GM10248 (cell line): ENCODE measurements around the gene MCHR1.
"Not testable (repeated sequence)": the region's sequence is repeated elsewhere in the genome, so short reads cannot be mapped to it uniquely, and the experiment has no call there.

Experiments used
- CTCF ChIA-PET: fragments of 300-600 bp; sonication (Branson Sonifier 250); formaldehyde crosslinking; extraction: SDS; loops from one replicate; lab custom pipeline; 2021; ENCODE audit warnings: antibody characterized with exemption; lab: Yijun Ruan, JAX
- POLR2A ChIA-PET: fragments of 350-650 bp; sonication (Branson Sonifier 250); formaldehyde crosslinking; extraction: SDS; loops from one replicate; lab custom pipeline; 2020; ENCODE audit warnings: antibody characterized with exemption; lab: Yijun Ruan, JAX
- DNase-seq: peaks from one replicate; pipeline ENCODE4 v3.0.0; 2012; ENCODE audit errors: extremely low spot score
- TF ChIP-seq, protein P1 (sequence below): IDR thresholded peaks from 2 replicates; pipeline ENCODE4 v1.5.1; 2012; ENCODE audit warnings: mild to moderate bottlenecking, low read depth; ENCODE audit errors: extremely low read depth, missing control alignments, control extremely low read depth

Gene MCHR1

GRCh38 chr22:40719599-40719998, 40.3 kb downstream of the MCHR1 start:
- TF ChIP-seq, protein P1, sequence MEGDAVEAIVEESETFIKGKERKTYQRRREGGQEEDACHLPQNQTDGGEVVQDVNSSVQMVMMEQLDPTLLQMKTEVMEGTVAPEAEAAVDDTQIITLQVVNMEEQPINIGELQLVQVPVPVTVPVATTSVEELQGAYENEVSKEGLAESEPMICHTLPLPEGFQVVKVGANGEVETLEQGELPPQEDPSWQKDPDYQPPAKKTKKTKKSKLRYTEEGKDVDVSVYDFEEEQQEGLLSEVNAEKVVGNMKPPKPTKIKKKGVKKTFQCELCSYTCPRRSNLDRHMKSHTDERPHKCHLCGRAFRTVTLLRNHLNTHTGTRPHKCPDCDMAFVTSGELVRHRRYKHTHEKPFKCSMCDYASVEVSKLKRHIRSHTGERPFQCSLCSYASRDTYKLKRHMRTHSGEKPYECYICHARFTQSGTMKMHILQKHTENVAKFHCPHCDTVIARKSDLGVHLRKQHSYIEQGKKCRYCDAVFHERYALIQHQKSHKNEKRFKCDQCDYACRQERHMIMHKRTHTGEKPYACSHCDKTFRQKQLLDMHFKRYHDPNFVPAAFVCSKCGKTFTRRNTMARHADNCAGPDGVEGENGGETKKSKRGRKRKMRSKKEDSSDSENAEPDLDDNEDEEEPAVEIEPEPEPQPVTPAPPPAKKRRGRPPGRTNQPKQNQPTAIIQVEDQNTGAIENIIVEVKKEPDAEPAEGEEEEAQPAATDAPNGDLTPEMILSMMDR: no peak
- ChIA-PET POLR2A (interaction anchor here (0.7 kb wide), 1 partner anchor 175 kb away, joined by 7 read pairs; no protein-coding TSS in a partner anchor), CTCF (interaction anchor here (0.8 to 2.0 kb wide), 3 partner anchors 9 to 37 kb away, joined by 3 to 4 read pairs (median 3); no protein-coding TSS in a partner anchor)
- DNase-seq: no peak

- POLR2A ChIA-PET: interaction anchor here (0.7 kb wide), 1 partner anchor 175 kb away, joined by 7 read pairs; no protein-coding TSS in a partner anchor
- CTCF ChIA-PET: interaction anchor here (1.7 to 2.0 kb wide), 2 partner anchors 26 to 37 kb away, joined by 3 to 4 read pairs; no protein-coding TSS in a partner anchor
Observed at GRCh38 chr22:40720156-40720537, 40.9 kb downstream of the MCHR1 start.

GRCh38 chr22:40720538-40721256, 41.4 kb downstream of the MCHR1 start:
- ChIA-PET CTCF (interaction anchor here (1.7 to 2.0 kb wide), 2 partner anchors 26 to 38 kb away, joined by 3 to 4 read pairs; no protein-coding TSS in a partner anchor), POLR2A (no interaction called here)
- TF ChIP-seq, protein P1: no peak
- no peak for DNase-seq

More at GRCh38 chr22:40720156-40720537, 40.9 kb downstream of the MCHR1 start:
- DNase-seq: not testable (repeated sequence)

GRCh38 chr22:40721266-40721665, 42.0 kb downstream of the MCHR1 start:
- TF ChIP-seq, protein P1: no peak
- ChIA-PET POLR2A (no interaction called here), CTCF (interaction anchor here (1.7 kb wide), 1 partner anchor 27 kb away, joined by 3 read pairs; no protein-coding TSS in a partner anchor)
- no peak for DNase-seq

- no peak for DNase-seq
- TF ChIP-seq, protein P1: no peak
- POLR2A ChIA-PET: no interaction called here
- CTCF ChIA-PET: no interaction called here
Observed at GRCh38 chr22:40723396-40723933, 44.2 kb downstream of the MCHR1 start.

DNA sequence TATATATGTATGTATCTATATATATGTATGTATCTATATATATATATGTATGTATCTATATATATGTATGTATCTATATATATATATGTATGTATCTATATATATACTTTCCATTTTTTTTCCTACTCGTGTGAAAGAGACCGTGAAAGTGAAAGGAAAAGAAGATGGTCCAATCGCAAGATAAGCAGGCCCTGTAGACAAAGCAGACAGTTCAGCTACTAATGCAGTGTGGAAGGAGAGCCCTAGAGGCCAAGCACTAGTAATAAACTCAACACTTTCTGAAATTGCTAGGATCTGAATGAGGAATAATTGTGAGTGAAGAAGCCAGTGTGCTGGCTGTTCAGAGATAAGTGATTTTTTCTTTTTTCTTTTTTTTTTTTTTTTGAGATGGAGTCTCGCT, 47.2 kb downstream of the MCHR1 start:
- ChIA-PET POLR2A (no interaction called here), CTCF (interaction anchor here (1.2 kb wide), 1 partner anchor 12 kb away, joined by 4 read pairs; no protein-coding TSS in a partner anchor)
- TF ChIP-seq, protein P1: peak; percentile 6
- peak; percentile 52 for DNase-seq
